ENCODE data around the gene DDX43.
"Not testable (repeated sequence)": the region's sequence is repeated elsewhere in the genome, so short reads cannot be mapped to it uniquely, and the experiment has no call there.

The DDX43 gene

DNA sequence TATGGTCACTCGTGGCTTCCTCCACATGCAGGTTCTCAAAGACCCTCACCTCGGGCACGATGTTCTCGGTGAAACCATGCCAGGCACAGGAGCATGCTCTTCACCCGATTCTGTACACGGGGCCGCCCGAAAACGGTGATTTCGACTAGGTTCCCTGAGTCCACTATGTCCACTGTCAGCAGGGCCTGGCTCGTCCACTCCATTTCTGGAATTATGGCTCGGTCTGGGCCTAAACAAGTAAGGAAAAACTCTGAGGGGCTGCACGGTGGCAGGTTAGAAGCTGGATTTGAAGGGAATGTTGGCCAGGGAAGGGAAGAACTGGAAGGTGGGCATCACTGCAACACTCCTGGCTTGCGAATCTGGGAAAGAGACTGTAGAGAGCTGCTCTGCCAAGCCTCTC, 25.5 kb upstream of the DDX43 start:
- TF ChIP-seq CTCF (IDR thresholded peaks at IDR 0.05; ENCODE audit: borderline replicate concordance, control extremely low read depth, extremely low read depth, insufficient read depth, missing control alignments) = no peak
- in situ Hi-C loops (cut with MboI; ENCODE audit: low sequenced_read_pairs, unreplicated experiment) = no loop called here
- no peak for DNase-seq (ENCODE audit: low spot score)

DNA sequence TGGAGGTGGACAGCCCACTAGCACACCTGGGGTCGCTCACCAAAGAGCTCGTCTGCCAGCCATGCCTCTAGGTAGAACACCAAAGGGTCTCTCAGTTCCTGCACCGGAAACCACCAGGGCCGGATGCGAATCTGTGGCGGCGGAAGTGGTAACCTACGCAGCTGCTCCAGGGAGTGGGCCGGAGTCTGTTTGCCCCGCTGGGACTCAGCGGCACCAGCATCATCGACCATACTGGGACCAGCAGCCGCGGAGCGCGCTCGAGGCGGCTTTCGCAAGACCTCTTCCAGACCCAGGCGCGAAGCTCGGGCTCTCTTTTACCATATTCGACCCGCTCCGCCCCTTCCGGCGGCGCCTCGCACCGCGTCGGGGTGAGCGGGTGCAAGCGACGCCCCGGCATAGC, 25.1 kb upstream of the DDX43 start, which contains the start of gene OOEP:
Gene OOEP (minus strand): TSS at position 335 of the 400 bp plus-strand sequence. CDS start 105 bp downstream, at position 230.
- no peak for TF ChIP-seq CTCF (IDR thresholded peaks at IDR 0.05; ENCODE audit: borderline replicate concordance, control extremely low read depth, extremely low read depth, insufficient read depth, missing control alignments)
- no peak for DNase-seq (ENCODE audit: low spot score)
- in situ Hi-C loops (cut with MboI; ENCODE audit: low sequenced_read_pairs, unreplicated experiment) = no loop called here

- no peak for TF ChIP-seq CTCF (IDR thresholded peaks at IDR 0.05; ENCODE audit: borderline replicate concordance, control extremely low read depth, extremely low read depth, insufficient read depth, missing control alignments)
- in situ Hi-C loops (cut with MboI; ENCODE audit: low sequenced_read_pairs, unreplicated experiment) = no loop called here
- DNase-seq (ENCODE audit: low spot score) = no peak
Measured at GRCh38 chr6:73371984-73372383, 22.6 kb upstream of the DDX43 start.

- in situ Hi-C loops (cut with MboI; ENCODE audit: low sequenced_read_pairs, unreplicated experiment) = no loop called here
- TF ChIP-seq CTCF (IDR thresholded peaks at IDR 0.05; ENCODE audit: borderline replicate concordance, control extremely low read depth, extremely low read depth, insufficient read depth, missing control alignments) = no peak
- no peak for DNase-seq (ENCODE audit: low spot score)
Measured at GRCh38 chr6:73372516-73372915, 22.1 kb upstream of the DDX43 start.

- no peak for TF ChIP-seq CTCF (IDR thresholded peaks at IDR 0.05; ENCODE audit: borderline replicate concordance, control extremely low read depth, extremely low read depth, insufficient read depth, missing control alignments)
- in situ Hi-C loops (cut with MboI; ENCODE audit: low sequenced_read_pairs, unreplicated experiment) = no loop called here
- no peak for DNase-seq (ENCODE audit: low spot score)
Measured at GRCh38 chr6:73375216-73375615, 19.4 kb upstream of the DDX43 start.

DNA sequence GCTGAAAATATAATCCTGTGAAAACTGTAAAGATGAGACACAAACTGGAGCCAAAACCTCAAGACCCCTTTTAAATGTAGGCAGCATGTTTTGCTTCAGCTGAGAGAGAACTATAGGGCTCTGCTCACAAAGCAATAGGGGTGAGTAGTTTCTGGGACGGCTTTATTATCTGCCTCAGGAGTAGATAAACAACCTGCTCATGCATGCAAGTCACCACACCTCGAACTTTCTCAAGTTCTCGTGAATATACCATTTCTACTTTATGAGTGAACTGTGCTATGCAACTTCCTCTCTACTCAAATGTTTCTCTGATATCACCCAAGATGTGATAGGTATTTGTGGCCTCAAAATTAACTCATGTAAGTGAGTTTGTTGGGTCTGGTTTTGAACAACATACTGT, 17.4 kb upstream of the DDX43 start:
- DNase-seq (ENCODE audit: low spot score) = no peak
- no peak for TF ChIP-seq CTCF (IDR thresholded peaks at IDR 0.05; ENCODE audit: borderline replicate concordance, control extremely low read depth, extremely low read depth, insufficient read depth, missing control alignments)
- in situ Hi-C loops (cut with MboI; ENCODE audit: low sequenced_read_pairs, unreplicated experiment) = no loop called here

DNA sequence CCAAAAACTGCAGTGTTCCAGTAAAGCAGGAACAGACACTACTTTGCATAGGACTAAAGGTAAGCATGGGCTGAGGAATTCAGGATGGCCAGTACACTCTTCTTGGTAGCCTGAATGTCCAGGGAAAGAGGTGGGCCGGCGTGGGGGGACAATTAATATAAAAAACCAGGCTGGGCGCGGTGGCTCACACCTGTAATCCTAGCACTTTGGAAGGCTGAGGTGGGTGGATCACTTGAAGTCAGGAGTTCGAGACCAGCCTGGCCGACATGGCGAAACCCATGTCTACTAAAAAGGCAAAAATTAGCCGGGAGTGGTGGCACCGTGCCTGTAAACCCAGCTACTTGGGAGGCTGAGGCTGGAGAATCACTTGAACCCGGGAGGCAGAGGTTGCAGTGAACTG, 13.1 kb upstream of the DDX43 start:
- DNase-seq (ENCODE audit: low spot score); in situ Hi-C loops (cut with MboI; ENCODE audit: low sequenced_read_pairs, unreplicated experiment): not testable (repeated sequence)

All from GM13976 (cell line).